Measurements from ENCODE around the gene PDLIM7. TPM values are rescaled to one million over a fixed set of nuclear protein-coding genes. Genes with fewer than 3 reads are reported as not detected.
A peak's percentile ranks its signal among the peaks of the same experiment; 100 is the strongest.
"Not testable (repeated sequence)": the region's sequence is repeated elsewhere in the genome, so short reads cannot be mapped to it uniquely, and the experiment has no call there.

Gene PDLIM7, protein sequence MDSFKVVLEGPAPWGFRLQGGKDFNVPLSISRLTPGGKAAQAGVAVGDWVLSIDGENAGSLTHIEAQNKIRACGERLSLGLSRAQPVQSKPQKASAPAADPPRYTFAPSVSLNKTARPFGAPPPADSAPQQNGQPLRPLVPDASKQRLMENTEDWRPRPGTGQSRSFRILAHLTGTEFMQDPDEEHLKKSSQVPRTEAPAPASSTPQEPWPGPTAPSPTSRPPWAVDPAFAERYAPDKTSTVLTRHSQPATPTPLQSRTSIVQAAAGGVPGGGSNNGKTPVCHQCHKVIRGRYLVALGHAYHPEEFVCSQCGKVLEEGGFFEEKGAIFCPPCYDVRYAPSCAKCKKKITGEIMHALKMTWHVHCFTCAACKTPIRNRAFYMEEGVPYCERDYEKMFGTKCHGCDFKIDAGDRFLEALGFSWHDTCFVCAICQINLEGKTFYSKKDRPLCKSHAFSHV
- 82.4 and 89.8 TPM in 2 replicates for total RNA-seq

- peak; percentile 85 for DNase-seq (ENCODE audit: low read depth, low spot score)
These were observed at the start of gene PDLIM7 for GRCh38 chr5:177497292-177498012. PDLIM7 (minus strand) TSS chr5:177497604; CDS start chr5:177496512, 1,092 bp downstream.

- DNase-seq (ENCODE audit: low read depth, low spot score), result peak; percentile 74
These were observed 48.9 kb upstream of the PDLIM7 start for GRCh38 chr5:177546258-177546741.

GRCh38 chr5:177545487-177546257 lies 48.3 kb upstream of the PDLIM7 start:
- no peak for DNase-seq (ENCODE audit: low read depth, low spot score)

GRCh38 chr5:177542816-177543465 lies 45.5 kb upstream of the PDLIM7 start:
- no peak for DNase-seq (ENCODE audit: low read depth, low spot score)

GRCh38 chr5:177540438-177540837 lies 43.0 kb upstream of the PDLIM7 start:
- DNase-seq (ENCODE audit: low read depth, low spot score), result no peak

DNA sequence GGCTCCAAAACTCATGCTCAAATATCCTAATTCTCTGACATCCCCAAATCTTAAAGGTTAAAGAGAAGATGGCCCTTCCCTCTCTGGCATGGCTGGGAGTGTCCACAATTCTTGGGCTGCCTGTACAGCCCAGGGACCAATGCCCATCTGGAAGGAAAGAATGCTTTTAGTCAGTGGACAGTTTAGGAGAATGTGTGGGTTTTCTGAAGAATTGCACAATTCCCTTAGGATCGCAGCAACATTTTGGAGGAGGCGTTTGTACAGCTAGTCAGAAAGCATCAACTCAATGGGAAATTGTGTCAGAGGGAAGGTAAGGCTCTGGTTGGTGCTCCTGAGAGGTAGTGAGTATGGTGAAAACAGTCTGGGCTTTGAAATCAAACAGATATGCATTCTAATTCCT lies 42.0 kb upstream of the PDLIM7 start:
- DNase-seq (ENCODE audit: low read depth, low spot score), result no peak

DNA sequence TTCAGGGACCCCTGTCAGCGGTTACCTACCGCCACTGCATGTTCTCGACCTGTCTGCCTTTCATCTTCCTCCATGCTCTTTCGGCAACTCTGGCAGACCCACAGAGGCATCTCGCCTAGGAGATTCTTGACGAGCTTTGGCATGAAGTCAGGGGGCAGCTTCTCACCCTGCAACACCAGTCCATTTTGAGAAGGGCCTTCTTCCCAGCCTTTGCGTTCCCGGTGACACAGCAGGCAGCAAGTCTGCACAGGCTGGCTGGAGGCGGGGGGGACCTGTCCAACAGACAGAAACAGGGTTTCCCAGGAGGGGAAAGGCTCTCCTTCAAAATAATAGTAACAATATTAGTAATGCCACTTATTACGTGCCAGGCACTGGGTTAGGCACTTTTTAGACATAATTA lies 41.5 kb upstream of the PDLIM7 start:
- DNase-seq (ENCODE audit: low read depth, low spot score), result no peak

DNA sequence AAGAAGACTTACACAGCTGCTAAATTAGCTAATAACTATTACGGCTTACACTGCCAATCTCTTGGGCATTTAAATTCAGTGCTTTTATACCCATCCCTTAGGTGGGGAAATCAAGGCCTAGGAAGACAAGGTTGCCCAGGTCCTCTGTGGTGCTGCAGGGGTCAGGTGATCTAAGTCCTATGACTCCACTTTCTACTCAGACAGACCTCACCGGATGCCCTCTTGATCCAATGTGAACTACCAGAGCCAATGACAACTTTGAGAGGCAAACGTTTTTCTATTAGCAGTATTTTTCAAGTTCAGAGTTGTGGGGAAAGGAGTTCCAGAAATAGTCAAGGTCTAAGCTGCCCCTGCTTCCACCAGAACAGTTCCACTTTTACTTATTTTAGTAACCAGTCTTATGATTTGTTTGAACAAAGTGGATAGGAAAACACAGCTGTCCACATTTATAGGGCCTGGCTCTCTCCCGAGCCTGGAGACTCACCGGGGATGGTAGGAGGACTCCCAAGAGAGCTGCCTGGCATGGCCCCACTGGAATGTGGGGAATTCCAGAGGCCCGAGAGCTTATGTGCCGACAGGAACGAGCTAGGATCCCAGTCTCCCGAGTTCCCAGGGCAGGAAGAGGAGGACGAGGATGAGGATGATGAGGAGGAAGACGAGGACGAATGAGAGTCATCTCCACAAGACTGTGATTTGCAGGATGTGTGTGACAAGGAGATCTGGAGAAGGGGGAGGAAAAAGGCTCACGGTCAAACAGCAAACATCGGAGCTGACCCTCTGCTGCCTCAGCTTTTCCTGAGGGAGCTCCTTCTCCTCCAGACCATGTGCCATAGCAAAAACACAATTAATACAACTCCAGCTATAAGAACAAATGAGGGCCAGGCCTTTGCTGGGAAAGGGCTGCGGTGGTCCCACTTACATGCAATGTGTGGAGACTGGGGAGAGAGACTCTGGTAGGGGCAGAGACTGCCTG lies 40.3 kb upstream of the PDLIM7 start:
- peak; percentile 57 for DNase-seq (ENCODE audit: low read depth, low spot score)

DNA sequence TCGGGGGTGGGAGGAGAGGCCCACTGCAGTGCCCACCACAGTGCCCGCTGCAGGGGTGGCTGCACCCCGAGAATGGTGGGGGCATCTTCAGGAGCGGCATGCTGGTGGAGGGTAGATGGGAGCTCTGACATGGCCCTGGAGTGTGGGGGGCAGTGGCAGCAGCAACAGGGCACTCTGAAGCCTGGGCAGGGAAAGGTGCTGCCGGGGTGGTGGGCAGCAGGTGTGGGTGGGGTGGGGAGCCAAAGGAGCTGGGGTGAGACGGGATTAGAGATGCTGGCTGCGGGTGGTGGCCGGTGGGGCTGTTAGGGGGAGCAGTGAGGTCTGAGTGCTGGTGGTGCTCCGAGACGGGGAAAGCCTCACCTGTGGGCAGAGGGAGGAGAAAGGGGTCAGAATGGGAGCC lies 39.0 kb upstream of the PDLIM7 start:
- no peak for DNase-seq (ENCODE audit: low read depth, low spot score)

DNA sequence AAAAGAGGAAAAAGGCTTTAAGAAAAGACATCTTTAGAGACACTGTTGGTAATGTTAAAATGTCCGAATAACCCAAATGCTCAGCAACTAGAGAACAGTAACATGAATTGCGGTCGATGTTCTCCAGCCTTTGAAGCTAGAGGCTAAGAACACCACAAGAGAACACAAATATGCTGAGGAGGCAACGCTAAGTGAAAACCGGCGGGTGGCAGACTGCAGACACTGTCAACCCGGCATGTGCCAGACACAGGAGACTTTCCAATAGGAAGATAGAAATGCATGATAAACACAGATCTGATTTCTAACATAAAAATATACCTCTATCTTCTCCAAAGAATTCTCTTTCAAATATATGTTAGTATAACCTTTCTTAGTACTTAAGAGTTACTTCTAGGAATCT lies 37.7 kb upstream of the PDLIM7 start:
- DNase-seq (ENCODE audit: low read depth, low spot score), result no peak

DNA sequence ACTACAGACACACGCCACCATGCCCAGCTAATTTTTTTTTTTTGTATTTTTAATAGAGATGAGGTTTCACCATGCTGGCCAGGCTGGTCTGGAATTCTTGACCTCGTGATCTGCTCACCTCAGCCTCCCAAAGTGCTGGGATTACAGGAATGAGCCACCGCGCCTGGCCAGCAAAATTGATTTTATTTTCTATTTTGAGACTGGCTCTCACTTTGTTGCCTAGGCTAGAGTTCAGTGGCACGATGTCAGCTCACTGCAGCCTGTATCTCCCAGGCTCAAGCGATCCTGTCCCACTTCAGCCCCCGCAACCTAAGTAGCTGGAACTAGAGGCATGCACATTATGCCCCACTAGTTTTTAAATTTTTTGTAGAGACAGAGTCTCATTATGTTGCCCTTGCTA lies 37.0 kb upstream of the PDLIM7 start:
- DNase-seq (ENCODE audit: low read depth, low spot score), result not testable (repeated sequence)

DNA sequence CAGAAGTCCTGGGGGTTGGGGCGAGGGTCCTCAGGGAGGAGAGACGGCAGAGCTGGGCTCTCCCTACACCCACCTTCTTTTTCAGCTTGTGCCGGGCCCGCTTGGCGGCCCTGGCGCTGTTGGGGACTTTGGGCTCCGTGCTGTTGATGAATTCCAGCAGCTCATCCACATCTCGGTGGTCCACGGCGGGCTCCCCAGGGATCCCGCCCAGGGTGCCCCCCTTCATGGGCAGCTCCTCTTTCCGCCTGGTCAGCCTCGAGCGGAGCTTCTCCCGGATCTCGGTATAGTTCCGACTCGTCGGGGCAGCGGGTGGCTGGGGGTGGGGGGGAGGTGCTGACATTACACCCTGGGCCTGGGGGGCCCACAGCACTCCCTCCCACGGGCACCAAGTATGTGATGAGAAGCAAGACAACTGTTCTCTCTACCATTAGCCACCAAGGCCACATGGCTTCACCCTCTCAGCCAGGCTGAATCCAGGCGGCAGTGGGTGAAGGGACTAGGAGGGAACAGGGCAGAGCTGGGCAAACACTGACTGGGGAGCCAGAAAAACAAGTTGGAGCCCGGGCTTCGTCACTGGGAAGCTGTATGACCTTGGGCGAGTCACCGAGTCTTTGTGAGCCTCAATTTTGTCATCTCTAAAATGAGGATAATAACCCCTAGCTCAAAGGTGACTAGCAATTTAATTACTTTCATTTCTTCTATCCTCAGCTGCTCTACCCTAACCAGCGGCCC lies 34.0 kb upstream of the PDLIM7 start:
- no peak for DNase-seq (ENCODE audit: low read depth, low spot score)

GRCh38 chr5:177530638-177531037 lies 33.2 kb upstream of the PDLIM7 start:
- no peak for DNase-seq (ENCODE audit: low read depth, low spot score)

DNA sequence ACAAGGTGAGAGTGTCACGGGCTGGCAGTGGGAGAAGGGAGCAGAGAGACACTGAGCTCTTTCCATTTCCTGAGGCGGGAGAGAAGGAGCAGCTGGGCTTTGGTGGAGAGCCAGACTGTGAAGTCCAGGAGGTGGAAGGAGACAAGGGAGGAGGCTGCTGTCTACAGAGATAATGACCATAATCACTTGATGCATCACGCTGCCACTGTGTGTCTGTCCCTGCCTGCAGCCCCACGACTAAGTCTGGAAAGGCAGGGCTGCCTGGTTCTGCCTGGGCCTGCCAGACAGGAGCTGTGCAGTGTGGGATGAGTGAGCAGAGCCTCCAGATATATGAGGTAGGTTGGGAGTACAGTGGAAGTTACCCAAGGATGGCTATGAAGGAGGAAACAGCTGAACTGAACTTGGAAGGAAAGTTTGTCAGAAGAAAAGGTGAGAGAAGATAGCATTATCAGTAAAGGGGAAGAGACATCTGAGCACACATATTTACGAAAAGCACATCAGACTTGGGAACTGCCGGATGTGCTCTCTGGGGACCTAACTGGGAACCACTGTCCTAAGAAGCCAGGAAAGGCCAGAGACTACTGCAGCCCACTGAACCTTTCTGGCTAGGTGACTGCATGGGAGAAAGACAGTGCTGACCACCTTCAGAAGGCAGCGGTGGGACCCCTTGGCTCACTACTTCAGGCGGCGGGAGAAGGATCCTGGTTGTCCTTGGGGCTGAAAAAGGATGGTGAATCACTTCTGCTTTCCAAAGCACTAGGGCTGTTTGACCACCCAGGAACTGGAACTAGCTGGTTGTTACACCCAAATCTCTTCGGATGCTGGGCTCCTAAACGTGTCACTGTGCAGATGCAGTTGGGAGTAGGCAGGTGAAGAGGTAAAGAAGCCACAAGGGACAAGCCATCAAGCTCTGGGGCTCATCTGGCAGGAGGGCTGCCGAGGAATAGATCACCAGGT lies 32.1 kb upstream of the PDLIM7 start:
- no peak for DNase-seq (ENCODE audit: low read depth, low spot score)

DNA sequence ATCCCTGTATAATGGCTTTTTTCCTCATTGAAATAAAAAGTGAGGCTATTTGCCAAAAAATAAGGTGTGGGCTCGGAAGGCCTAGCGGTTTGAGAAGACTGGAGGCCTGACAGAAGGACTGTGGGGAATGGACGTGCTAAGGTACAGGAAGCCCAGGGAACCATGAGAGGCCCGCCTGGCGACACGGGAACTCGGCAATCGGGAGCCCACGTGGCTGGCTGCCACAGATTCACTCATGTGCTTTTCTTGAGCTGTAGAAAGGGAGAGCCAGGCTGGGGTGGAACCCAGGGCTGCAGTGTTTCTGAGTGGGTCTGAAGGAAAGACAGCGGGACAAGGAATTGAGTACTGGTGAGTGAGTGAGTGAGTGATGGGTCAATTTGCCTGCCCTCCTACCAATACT lies 31.2 kb upstream of the PDLIM7 start:
- DNase-seq (ENCODE audit: low read depth, low spot score), result no peak

DNA sequence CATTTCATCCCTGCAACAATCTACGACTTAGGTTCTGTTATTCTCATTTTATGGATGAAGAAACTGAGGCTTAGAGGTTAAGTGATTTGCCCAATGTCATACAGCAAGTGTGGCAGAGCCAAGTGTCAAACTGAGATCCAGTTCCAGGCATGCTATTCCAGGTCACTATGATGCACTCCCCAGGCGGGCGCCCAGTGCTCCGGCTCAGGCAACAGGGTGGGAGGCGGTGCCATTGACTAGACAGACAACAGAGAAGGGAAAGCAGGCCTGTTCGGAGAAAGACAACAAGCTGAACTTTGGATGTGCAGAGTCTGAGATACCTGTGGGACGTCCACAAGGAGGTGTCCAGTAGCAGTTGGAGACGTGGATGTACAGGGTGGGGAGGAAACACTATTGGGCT lies 30.2 kb upstream of the PDLIM7 start:
- no peak for DNase-seq (ENCODE audit: low read depth, low spot score)

DNA sequence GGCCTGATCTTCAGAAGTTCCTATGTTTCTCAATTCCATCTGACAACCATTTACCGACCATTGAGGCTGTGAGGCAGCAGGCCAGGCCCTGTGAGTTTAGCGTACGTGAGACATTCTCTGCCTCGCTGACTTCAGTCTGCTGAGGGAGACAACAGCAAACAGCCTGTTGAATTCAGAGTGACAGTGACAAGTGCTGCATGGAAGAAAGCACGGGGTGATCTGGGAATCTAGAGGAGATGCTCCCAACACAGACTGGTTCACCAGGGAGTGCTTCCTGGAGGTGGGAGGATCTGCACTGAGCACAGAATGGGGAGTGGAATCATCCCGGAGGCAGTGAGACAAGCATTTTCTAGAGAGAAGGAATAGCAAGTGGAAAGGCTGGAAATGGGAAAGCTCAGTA lies 29.4 kb upstream of the PDLIM7 start:
- DNase-seq (ENCODE audit: low read depth, low spot score), result no peak

DNA sequence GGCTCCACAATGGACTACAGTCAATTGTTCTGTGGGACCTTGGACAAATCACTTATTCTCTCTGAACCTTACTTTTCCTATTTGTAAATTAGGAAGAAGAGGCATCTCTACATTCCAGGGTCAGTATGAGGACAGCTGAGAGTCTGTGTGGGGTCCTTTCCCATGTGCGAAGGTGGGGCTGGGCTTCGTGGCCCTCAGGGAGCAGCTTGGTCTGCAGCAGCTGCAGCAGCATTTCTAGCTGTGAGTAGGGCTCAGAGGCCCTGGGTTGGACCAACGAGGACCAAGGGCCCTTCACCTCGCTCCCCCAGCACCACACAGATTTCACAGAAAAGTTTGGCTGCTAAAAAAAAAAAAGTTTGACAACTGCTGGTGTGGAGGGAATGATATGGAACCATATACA lies 28.8 kb upstream of the PDLIM7 start:
- DNase-seq (ENCODE audit: low read depth, low spot score), result no peak

Measured in pulmonary artery endothelial cell (primary cell).